ENCODE data around the gene TST. TPM values are rescaled to one million over a fixed set of nuclear protein-coding genes. Genes with fewer than 3 reads are reported as not detected.
"Not testable (repeated sequence)": the region's sequence is repeated elsewhere in the genome, so short reads cannot be mapped to it uniquely, and the experiment has no call there.

The TST gene
- polyA plus RNA-seq, 1 experiment: 26.3 TPM

DNA sequence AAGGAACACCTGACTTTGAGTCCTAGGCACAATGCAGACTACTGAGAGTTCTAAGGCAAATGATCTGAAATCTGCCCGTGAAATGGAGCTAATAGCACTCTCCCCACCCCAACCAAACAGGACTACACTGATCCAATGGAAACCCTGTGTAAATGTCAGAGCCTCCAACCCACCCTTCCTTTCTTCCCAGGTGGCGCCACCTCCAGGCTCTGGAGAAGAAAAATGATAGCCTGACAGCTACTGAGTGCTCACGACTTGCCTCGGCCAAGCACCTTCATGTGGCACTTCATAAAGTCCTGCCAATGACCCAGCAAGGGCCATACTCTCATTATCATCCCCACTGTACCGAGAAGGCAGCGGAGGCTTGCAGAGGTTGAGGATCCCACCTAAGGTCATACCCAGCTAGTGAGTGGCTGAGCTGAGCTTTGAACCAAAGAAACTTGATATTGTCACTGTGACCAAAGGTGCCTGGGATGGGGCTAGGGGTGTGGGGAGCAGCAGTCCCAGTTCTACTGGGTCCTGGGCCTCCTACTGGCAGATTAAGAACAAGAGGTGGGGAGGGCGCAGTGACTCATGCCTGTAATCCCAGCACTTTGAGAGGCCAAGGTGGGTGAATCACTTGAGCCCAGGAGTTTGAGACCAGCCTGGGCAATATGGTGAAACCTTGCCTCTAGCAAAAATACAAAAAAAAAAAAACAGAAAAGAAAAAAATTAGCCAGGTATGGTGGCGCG, 20.5 kb downstream of the TST start:
- CTCF ChIA-PET: no interaction called here
- H3K27me3 ChIP-seq (ENCODE audit: control insufficient read depth, insufficient read depth, low read length): peaks cover 38% of the 10 kb centered on the region
- H3K27ac ChIP-seq (ENCODE audit: low read depth, low read length): no peak overlapping the region
- no peak overlapping the region for H3K4me3 ChIP-seq (ENCODE audit: low read depth, low read length)
- DNase-seq (ENCODE audit: low read depth, low spot score): no peak
- H3K9me3 ChIP-seq (ENCODE audit: control insufficient read depth, insufficient read depth, low read length): no peaks in the 10 kb centered on the region; the same call in 1 of the 2 replicates
- POLR2A ChIA-PET: no interaction called here
- TF ChIP-seq, protein P1, sequence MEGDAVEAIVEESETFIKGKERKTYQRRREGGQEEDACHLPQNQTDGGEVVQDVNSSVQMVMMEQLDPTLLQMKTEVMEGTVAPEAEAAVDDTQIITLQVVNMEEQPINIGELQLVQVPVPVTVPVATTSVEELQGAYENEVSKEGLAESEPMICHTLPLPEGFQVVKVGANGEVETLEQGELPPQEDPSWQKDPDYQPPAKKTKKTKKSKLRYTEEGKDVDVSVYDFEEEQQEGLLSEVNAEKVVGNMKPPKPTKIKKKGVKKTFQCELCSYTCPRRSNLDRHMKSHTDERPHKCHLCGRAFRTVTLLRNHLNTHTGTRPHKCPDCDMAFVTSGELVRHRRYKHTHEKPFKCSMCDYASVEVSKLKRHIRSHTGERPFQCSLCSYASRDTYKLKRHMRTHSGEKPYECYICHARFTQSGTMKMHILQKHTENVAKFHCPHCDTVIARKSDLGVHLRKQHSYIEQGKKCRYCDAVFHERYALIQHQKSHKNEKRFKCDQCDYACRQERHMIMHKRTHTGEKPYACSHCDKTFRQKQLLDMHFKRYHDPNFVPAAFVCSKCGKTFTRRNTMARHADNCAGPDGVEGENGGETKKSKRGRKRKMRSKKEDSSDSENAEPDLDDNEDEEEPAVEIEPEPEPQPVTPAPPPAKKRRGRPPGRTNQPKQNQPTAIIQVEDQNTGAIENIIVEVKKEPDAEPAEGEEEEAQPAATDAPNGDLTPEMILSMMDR (IDR thresholded peaks at IDR 0.05; ENCODE audit: low read depth, low read length): no peak

DNA sequence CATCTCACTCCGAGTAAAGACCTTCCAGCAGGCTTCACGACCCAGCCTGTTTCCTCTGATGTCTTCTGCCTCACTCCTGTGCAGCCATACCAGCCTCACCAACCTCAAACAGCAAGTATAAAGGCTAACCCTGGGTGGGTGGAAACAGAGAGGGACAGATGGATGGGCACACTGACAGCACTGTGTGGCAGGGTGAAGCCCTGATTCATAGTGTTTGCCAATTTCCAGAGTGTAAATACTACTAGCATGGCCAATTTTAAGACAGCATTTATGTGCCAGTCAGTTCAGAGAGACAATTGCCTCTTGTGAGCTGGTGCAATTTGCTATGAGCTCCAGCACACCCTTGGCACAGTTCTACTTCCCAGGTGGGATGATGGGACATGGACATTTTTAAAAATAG, 21.5 kb downstream of the TST start:
- CTCF ChIA-PET: no interaction called here
- Histone ChIP-seq H3K9me3 (ENCODE audit: control insufficient read depth, insufficient read depth, low read length) (no peaks in the 10 kb centered on the region; the same call in 1 of the 2 replicates), H3K27me3 (ENCODE audit: control insufficient read depth, insufficient read depth, low read length) (peaks cover 29% of the 10 kb centered on the region), H3K27ac (ENCODE audit: low read depth, low read length) (no peak overlapping the region), H3K4me3 (ENCODE audit: low read depth, low read length) (no peak overlapping the region)
- TF ChIP-seq, protein P1 (IDR thresholded peaks at IDR 0.05; ENCODE audit: low read depth, low read length): no peak
- POLR2A ChIA-PET: no interaction called here
- no peak for DNase-seq (ENCODE audit: low read depth, low spot score)

DNA sequence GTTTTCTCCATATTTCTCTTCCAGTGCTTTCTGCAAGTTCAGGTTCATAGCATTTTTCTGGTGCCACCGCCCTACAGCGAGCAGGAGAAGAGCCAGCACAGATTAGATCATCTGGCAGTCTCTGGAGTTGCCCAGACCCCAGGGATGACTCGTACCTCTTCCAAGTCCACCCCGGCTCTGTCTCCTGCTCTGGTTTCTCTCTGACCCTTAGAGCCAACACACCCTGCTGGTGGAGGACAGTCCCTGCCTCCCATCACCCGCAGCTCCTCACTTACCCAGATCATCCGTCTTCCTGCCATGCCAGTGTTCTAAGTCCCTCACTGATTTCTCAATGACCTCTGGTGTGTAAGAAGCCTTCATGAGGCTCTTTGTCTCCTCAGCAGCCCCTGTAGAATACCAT, 28.0 kb downstream of the TST start:
- H3K4me3 ChIP-seq (ENCODE audit: low read depth, low read length): no peak overlapping the region
- H3K9me3 ChIP-seq (ENCODE audit: control insufficient read depth, insufficient read depth, low read length): peaks cover 2% of the 10 kb centered on the region
- POLR2A ChIA-PET: no interaction called here
- CTCF ChIA-PET: no interaction called here
- peaks cover 21% of the 10 kb centered on the region for H3K27me3 ChIP-seq (ENCODE audit: control insufficient read depth, insufficient read depth, low read length)
- TF ChIP-seq, protein P1 (IDR thresholded peaks at IDR 0.05; ENCODE audit: low read depth, low read length): no peak
- no peak overlapping the region for H3K27ac ChIP-seq (ENCODE audit: low read depth, low read length)
- DNase-seq (ENCODE audit: low read depth, low spot score): no peak

DNA sequence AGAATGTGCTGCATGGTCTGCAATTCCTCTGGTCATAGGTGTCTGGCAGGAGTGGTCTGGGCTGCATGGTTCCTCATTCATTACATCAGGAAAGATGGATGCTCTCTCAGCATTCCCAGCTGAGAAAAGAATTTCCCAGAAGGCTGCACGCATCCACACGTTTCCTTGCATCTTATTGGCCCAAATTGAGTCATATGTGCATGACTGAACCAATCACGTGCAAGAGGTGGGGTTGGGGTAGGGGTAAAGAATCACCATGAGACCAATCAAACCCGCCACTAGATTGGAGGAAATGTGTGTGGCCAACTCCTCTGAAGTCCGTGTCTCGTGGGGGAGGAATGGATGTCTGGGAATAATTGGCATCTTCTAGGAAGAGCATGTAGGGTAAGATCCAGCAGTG, 28.8 kb downstream of the TST start:
- peaks cover 21% of the 10 kb centered on the region for H3K27me3 ChIP-seq (ENCODE audit: control insufficient read depth, insufficient read depth, low read length)
- H3K9me3 ChIP-seq (ENCODE audit: control insufficient read depth, insufficient read depth, low read length): peaks cover 7% of the 10 kb centered on the region
- POLR2A ChIA-PET: no interaction called here
- TF ChIP-seq, protein P1 (IDR thresholded peaks at IDR 0.05; ENCODE audit: low read depth, low read length): no peak
- H3K4me3 ChIP-seq (ENCODE audit: low read depth, low read length): no peak overlapping the region
- H3K27ac ChIP-seq (ENCODE audit: low read depth, low read length): no peak overlapping the region
- CTCF ChIA-PET: no interaction called here
- no peak for DNase-seq (ENCODE audit: low read depth, low spot score)

DNA sequence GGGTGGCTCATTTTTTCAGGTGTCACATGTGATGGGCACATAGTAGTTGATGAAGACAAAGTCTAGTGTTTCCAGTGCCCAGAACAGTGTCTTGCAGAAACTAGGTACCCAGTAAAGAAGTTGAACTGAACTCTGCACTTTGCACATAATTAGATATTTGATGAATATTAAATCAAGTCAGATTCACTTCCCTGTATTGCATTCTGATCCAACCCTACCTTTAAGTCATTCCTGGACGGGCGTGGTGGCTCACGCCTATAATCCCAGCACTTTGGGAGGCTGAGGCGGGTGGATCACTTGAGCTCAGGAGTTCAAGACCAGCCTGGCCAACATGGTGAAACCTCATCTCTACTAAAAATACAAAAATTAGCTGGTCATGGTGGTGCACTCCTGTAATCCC, 30.2 kb downstream of the TST start:
- POLR2A ChIA-PET; CTCF ChIA-PET; H3K27ac ChIP-seq (ENCODE audit: low read depth, low read length): not testable (repeated sequence)

More for the DNA sequence above, 30.2 kb downstream of the TST start:
- not testable (repeated sequence) for H3K9me3 ChIP-seq (ENCODE audit: control insufficient read depth, insufficient read depth, low read length); DNase-seq (ENCODE audit: low read depth, low spot score); H3K4me3 ChIP-seq (ENCODE audit: low read depth, low read length)
- peaks cover 16% of the 10 kb centered on the region for H3K27me3 ChIP-seq (ENCODE audit: control insufficient read depth, insufficient read depth, low read length)

All from AG04450 (cell line).